ENCODE data around the gene SSBP3.

GRCh38 chr1:54410359-54410758 is 4.2 kb upstream of the SSBP3 start:
- TF ChIP-seq ZNF274 (IDR thresholded peaks at IDR 0.05; ENCODE audit: low read depth, low read length): no peak
- TF ChIP-seq SUZ12 (IDR thresholded peaks at IDR 0.05; ENCODE audit: extremely low read depth, insufficient read depth, insufficient read length): no peak
